DOHH2 (cell line): ENCODE measurements around the gene BRD8.

ENCODE experiments used
- H3F3A ChIP-seq: fragments of 200-600 bp; sonication (generic), shearing (Covaris generic); 2 replicates; pipeline ENCODE4 v1.6.0; 2016; ENCODE audit warnings: antibody characterized with exemption, mild to moderate bottlenecking; ENCODE audit not compliant: control insufficient read depth, insufficient read depth
- H3K27ac ChIP-seq: fragments of 200-600 bp; sonication (generic); 2 replicates; pipeline ENCODE4 v1.5.1; 2014; ENCODE audit warnings: low read depth, mild to moderate bottlenecking, low read length, moderate library complexity
- H3K27me3 ChIP-seq: fragments of 200-600 bp; sonication (generic); 2 replicates; pipeline ENCODE4 v1.6.1; 2014; ENCODE audit warnings: mild to moderate bottlenecking, low read length, mixed read lengths; ENCODE audit not compliant: control insufficient read depth
- H3K36me3 ChIP-seq: fragments of 200-600 bp; sonication (generic); 2 replicates; pipeline ENCODE4 v1.6.1; 2014; ENCODE audit warnings: mild to moderate bottlenecking, low read length, moderate library complexity, mixed read lengths; ENCODE audit not compliant: control insufficient read depth
- H3K4me1 ChIP-seq: fragments of 200-600 bp; sonication (generic); 2 replicates; pipeline ENCODE4 v1.6.1; 2014; ENCODE audit warnings: mild to moderate bottlenecking, low read length, mixed read lengths; ENCODE audit not compliant: control insufficient read depth
- H3K4me2 ChIP-seq: fragments of 200-600 bp; sonication (generic); 2 replicates; pipeline ENCODE4 v1.6.0; 2014; ENCODE audit warnings: mild to moderate bottlenecking, low read length, moderate library complexity
- H3K4me3 ChIP-seq: fragments of 200-600 bp; sonication (generic); 2 replicates; pipeline ENCODE4 v1.5.1; 2014; ENCODE audit warnings: mild to moderate bottlenecking, low read length, mixed read lengths
- H3K79me2 ChIP-seq: fragments of 200-600 bp; sonication (generic); 2 replicates; pipeline ENCODE4 v1.6.1; 2014; ENCODE audit warnings: mild to moderate bottlenecking, low read length, mixed read lengths; ENCODE audit not compliant: control insufficient read depth
- H3K9me2 ChIP-seq: fragments of 200-600 bp; sonication (generic); replicated peaks from 2 replicates; pipeline ENCODE4 v1.6.1; 2014; ENCODE audit warnings: mild to moderate bottlenecking, low read length, mixed read lengths; ENCODE audit not compliant: control insufficient read depth
- H3K9me3 ChIP-seq: fragments of 200-600 bp; sonication (generic); 2 replicates; pipeline ENCODE4 v1.6.1; 2014; ENCODE audit warnings: antibody characterized with exemption, low read length, mixed read lengths; ENCODE audit not compliant: control insufficient read depth, insufficient read depth
- H4K20me1 ChIP-seq: fragments of 200-600 bp; sonication (generic); 2 replicates; pipeline ENCODE4 v1.6.0; 2014; ENCODE audit warnings: low read depth, mild to moderate bottlenecking, antibody characterized with exemption, low read length, moderate library complexity; ENCODE audit not compliant: control insufficient read depth, insufficient read depth
- EZH2phosphoT487 ChIP-seq: fragments of 200-600 bp; sonication (generic); IDR thresholded peaks from 2 replicates; pipeline ENCODE4 v1.6.1; 2017; ENCODE audit warnings: borderline replicate concordance, mild to moderate bottlenecking, antibody characterized with exemption, low read length, moderate library complexity, mixed read lengths
- TF ChIP-seq, protein P1 (sequence below): fragments of 200-600 bp; sonication (generic); IDR thresholded peaks from one replicate; pipeline ENCODE4 v1.5.1; 2014; ENCODE audit warnings: antibody characterized with exemption, mild to moderate bottlenecking, low read depth, low read length; ENCODE audit not compliant: poor library complexity, severe bottlenecking

The BRD8 gene

DNA sequence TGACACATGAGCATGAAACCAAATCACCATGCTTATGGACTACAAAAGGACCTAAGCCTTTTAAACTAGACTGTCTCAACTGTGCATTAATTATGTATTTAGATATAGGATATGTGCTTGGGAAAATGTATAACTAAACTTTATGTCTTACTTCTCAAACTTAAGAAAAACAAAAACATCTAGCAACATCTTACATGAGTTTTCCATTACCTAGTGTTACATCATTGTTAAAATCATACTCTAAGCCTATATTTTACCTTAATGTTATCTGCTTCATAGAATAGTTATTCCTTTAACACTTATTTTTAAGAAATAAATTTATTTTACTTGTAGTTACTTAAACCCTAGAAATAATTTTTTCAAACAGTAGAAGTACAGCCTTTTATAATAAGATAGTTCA lies 63.2 kb downstream of the BRD8 start:
- Histone ChIP-seq H3F3A (no peaks in the 10 kb centered on the region), H3K27me3 (peaks cover 15% of the 10 kb centered on the region; the same call in 1 of the 2 replicates), H3K4me1 (no peaks in the 10 kb centered on the region), H3K79me2 (no peaks in the 10 kb centered on the region), H3K36me3 (no peaks in the 10 kb centered on the region), H3K9me2 (no peaks in the 10 kb centered on the region), H3K27ac (no peak overlapping the region), H3K9me3 (no peaks in the 10 kb centered on the region), H3K4me2 (no peak overlapping the region), H4K20me1 (no peaks in the 10 kb centered on the region), H3K4me3 (no peak overlapping the region)
- TF ChIP-seq EZH2phosphoT487 = no peak
- TF ChIP-seq, protein P1, sequence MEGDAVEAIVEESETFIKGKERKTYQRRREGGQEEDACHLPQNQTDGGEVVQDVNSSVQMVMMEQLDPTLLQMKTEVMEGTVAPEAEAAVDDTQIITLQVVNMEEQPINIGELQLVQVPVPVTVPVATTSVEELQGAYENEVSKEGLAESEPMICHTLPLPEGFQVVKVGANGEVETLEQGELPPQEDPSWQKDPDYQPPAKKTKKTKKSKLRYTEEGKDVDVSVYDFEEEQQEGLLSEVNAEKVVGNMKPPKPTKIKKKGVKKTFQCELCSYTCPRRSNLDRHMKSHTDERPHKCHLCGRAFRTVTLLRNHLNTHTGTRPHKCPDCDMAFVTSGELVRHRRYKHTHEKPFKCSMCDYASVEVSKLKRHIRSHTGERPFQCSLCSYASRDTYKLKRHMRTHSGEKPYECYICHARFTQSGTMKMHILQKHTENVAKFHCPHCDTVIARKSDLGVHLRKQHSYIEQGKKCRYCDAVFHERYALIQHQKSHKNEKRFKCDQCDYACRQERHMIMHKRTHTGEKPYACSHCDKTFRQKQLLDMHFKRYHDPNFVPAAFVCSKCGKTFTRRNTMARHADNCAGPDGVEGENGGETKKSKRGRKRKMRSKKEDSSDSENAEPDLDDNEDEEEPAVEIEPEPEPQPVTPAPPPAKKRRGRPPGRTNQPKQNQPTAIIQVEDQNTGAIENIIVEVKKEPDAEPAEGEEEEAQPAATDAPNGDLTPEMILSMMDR = no peak

GRCh38 chr5:138111937-138112336 lies 66.5 kb downstream of the BRD8 start:
- no peaks in the 10 kb centered on the region for H3K79me2 ChIP-seq
- no peaks in the 10 kb centered on the region for H3K9me2 ChIP-seq
- TF ChIP-seq EZH2phosphoT487 = no peak
- TF ChIP-seq, protein P1 = no peak
- no peaks in the 10 kb centered on the region for H3F3A ChIP-seq
- no peak overlapping the region for H3K27ac ChIP-seq
- no peak overlapping the region for H3K4me3 ChIP-seq
- peaks cover 18% of the 10 kb centered on the region; the same call in 1 of the 2 replicates for H3K27me3 ChIP-seq
- H4K20me1 ChIP-seq = no peaks in the 10 kb centered on the region
- no peaks in the 10 kb centered on the region for H3K9me3 ChIP-seq
- no peak overlapping the region for H3K4me2 ChIP-seq
- no peaks in the 10 kb centered on the region for H3K4me1 ChIP-seq
- no peaks in the 10 kb centered on the region for H3K36me3 ChIP-seq

DNA sequence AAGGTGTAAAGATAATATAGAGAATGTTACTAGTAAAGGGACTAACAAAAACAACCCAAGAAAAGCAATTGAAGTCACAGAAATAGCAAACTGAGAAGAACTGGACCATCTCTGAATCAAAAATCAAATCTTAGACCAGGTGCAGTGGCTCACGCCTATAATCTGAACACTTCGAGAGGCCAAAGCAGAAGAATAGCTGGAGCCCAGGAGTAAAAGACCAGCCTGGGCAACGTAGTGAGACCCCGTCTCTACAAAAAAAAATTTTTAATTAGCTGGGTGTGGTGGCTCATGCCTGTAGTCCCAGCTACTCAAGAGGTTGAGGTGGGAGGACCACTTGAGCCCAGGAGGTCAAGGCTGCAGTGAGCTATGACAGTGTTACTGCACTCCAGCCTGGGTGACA lies 67.2 kb downstream of the BRD8 start:
- no peaks in the 10 kb centered on the region for H3K79me2 ChIP-seq
- no peaks in the 10 kb centered on the region for H3K9me3 ChIP-seq
- H3K27ac ChIP-seq = no peak overlapping the region
- no peaks in the 10 kb centered on the region for H3K4me1 ChIP-seq
- H4K20me1 ChIP-seq = no peaks in the 10 kb centered on the region
- no peak overlapping the region for H3K4me2 ChIP-seq
- H3K27me3 ChIP-seq = peaks cover 18% of the 10 kb centered on the region; the same call in 1 of the 2 replicates
- H3F3A ChIP-seq = no peaks in the 10 kb centered on the region
- TF ChIP-seq, protein P1 = no peak
- TF ChIP-seq EZH2phosphoT487 = no peak
- no peaks in the 10 kb centered on the region for H3K36me3 ChIP-seq
- H3K9me2 ChIP-seq = no peaks in the 10 kb centered on the region
- H3K4me3 ChIP-seq = no peak overlapping the region
